ENCODE measurements around the gene COL16A1.

GRCh38 chr1:31621847-31622730 lies 81.7 kb downstream of the COL16A1 start:
- no peak for TF ChIP-seq POLR2A (IDR thresholded peaks at IDR 0.05)
- TF ChIP-seq CTCF (IDR thresholded peaks at IDR 0.05): no peak
- TF ChIP-seq POLR2AphosphoS5 (IDR thresholded peaks at IDR 0.05): no peak

Measured in transverse colon (tissue), 4 donors.